ENCODE results near the gene ATP5MC2. TPM values are rescaled to one million over a fixed set of nuclear protein-coding genes. Genes with fewer than 3 reads are reported as not detected.

The ATP5MC2 gene
- polyA plus RNA-seq, 1 donor from 2014 or later = 331 TPM

DNA sequence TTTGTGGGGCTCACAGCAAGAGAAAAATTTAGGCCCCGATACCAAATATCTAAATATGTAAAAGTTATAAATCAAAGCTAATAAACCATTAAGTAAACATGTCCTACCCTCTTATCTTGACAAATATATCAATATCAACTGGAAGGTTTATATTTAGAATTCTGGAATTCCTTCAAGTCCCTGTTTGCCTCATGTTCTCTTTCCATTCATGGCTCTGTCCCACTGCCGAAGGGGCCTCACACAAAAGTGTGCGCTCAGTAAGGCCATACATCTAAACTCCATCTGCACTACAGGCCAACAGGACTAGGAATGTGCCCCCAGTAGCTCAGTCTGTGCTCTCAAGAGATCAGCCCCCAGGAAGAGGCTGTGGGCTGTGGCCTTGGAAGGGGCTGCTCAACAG lies 10.6 kb upstream of the ATP5MC2 start:
- Histone ChIP-seq H3K4me2 (ENCODE audit: low read length) (no peak overlapping the region), H3K27ac (ENCODE audit: low read length) (no peak overlapping the region), H3K4me3 (ENCODE audit: low read length) (no peak overlapping the region), H3K9ac (ENCODE audit: low read length) (no peak overlapping the region), H3K79me2 (replicated peaks; ENCODE audit: insufficient read depth, low read length) (no peaks in the 10 kb centered on the region), H3K36me3 (ENCODE audit: insufficient read depth, low read length) (no peaks in the 10 kb centered on the region), H4K20me1 (ENCODE audit: insufficient read depth) (no peaks in the 10 kb centered on the region), H3F3A (ENCODE audit: insufficient read depth, low read length, poor library complexity, severe bottlenecking) (no peaks in the 10 kb centered on the region), H3K27me3 (ENCODE audit: insufficient read depth, low read depth, low read length) (no peaks in the 10 kb centered on the region), H3K9me3 (ENCODE audit: low read length) (no peaks in the 10 kb centered on the region), H3K9me2 (ENCODE audit: insufficient read depth, low read length) (no peaks in the 10 kb centered on the region), H2AFZ (ENCODE audit: low read depth, low read length) (no peak overlapping the region)
- TF ChIP-seq RAD21 (conservative IDR thresholded peaks at IDR 0.05) (no peak), TAF1 (IDR thresholded peaks at IDR 0.05; ENCODE audit: low read depth) (no peak), SMC3 (conservative IDR thresholded peaks at IDR 0.05; ENCODE audit: poor library complexity) (no peak), MXI1 (conservative IDR thresholded peaks at IDR 0.05; ENCODE audit: poor library complexity, severe bottlenecking) (no peak), CTCF (IDR thresholded peaks at IDR 0.05; ENCODE audit: poor library complexity, severe bottlenecking) (no peak)
- TF ChIP-seq, protein P1, sequence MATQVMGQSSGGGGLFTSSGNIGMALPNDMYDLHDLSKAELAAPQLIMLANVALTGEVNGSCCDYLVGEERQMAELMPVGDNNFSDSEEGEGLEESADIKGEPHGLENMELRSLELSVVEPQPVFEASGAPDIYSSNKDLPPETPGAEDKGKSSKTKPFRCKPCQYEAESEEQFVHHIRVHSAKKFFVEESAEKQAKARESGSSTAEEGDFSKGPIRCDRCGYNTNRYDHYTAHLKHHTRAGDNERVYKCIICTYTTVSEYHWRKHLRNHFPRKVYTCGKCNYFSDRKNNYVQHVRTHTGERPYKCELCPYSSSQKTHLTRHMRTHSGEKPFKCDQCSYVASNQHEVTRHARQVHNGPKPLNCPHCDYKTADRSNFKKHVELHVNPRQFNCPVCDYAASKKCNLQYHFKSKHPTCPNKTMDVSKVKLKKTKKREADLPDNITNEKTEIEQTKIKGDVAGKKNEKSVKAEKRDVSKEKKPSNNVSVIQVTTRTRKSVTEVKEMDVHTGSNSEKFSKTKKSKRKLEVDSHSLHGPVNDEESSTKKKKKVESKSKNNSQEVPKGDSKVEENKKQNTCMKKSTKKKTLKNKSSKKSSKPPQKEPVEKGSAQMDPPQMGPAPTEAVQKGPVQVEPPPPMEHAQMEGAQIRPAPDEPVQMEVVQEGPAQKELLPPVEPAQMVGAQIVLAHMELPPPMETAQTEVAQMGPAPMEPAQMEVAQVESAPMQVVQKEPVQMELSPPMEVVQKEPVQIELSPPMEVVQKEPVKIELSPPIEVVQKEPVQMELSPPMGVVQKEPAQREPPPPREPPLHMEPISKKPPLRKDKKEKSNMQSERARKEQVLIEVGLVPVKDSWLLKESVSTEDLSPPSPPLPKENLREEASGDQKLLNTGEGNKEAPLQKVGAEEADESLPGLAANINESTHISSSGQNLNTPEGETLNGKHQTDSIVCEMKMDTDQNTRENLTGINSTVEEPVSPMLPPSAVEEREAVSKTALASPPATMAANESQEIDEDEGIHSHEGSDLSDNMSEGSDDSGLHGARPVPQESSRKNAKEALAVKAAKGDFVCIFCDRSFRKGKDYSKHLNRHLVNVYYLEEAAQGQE (IDR thresholded peaks at IDR 0.05; ENCODE audit: borderline replicate concordance) = no peak

GRCh38 chr12:53684654-53685220 lies 8.9 kb upstream of the ATP5MC2 start:
- no peaks in the 10 kb centered on the region for H3K9me3 ChIP-seq (ENCODE audit: low read length)
- no peaks in the 10 kb centered on the region for H4K20me1 ChIP-seq (ENCODE audit: insufficient read depth)
- no peak for TF ChIP-seq TAF1 (IDR thresholded peaks at IDR 0.05; ENCODE audit: low read depth)
- no peak for TF ChIP-seq MXI1 (conservative IDR thresholded peaks at IDR 0.05; ENCODE audit: poor library complexity, severe bottlenecking)
- TF ChIP-seq EP300 (conservative IDR thresholded peaks at IDR 0.05; ENCODE audit: poor library complexity, severe bottlenecking) = no peak
- TF ChIP-seq SMC3 (conservative IDR thresholded peaks at IDR 0.05; ENCODE audit: poor library complexity) = no peak
- no peak for TF ChIP-seq EZH2 (IDR thresholded peaks at IDR 0.05; ENCODE audit: borderline replicate concordance, insufficient read depth, low read length, poor library complexity, severe bottlenecking)
- TF ChIP-seq POLR2AphosphoS5 (IDR thresholded peaks at IDR 0.05) = no peak
- no peak for TF ChIP-seq RAD21 (conservative IDR thresholded peaks at IDR 0.05)
- TF ChIP-seq, protein P1 (IDR thresholded peaks at IDR 0.05; ENCODE audit: borderline replicate concordance) = no peak
- TF ChIP-seq CTCF (IDR thresholded peaks at IDR 0.05; ENCODE audit: poor library complexity, severe bottlenecking) = no peak
- no peaks in the 10 kb centered on the region for H3K9me2 ChIP-seq (ENCODE audit: insufficient read depth, low read length)
- H3K9ac ChIP-seq (ENCODE audit: low read length) = no peak overlapping the region
- H3K27me3 ChIP-seq (ENCODE audit: insufficient read depth, low read depth, low read length) = no peaks in the 10 kb centered on the region
- H3K4me2 ChIP-seq (ENCODE audit: low read length) = no peak overlapping the region
- H3K4me3 ChIP-seq (ENCODE audit: low read length) = no peak overlapping the region
- no peak overlapping the region for H2AFZ ChIP-seq (ENCODE audit: low read depth, low read length)
- no peaks in the 10 kb centered on the region for H3K79me2 ChIP-seq (replicated peaks; ENCODE audit: insufficient read depth, low read length)
- H3F3A ChIP-seq (ENCODE audit: insufficient read depth, low read length, poor library complexity, severe bottlenecking) = no peaks in the 10 kb centered on the region
- no peaks in the 10 kb centered on the region for H3K36me3 ChIP-seq (ENCODE audit: insufficient read depth, low read length)
- no peak overlapping the region for H3K27ac ChIP-seq (ENCODE audit: low read length)

All from neural cell (in vitro differentiated cells).